MCF 10A (cell line): ENCODE data around the gene TMEM134. TPM values are rescaled to one million over a fixed set of nuclear protein-coding genes. Genes with fewer than 3 reads are reported as not detected.
"Not testable (repeated sequence)": the region's sequence is repeated elsewhere in the genome, so short reads cannot be mapped to it uniquely, and the experiment has no call there.

Experiments used
- BruUV-seq: library from RNA; stranded (reverse); fragments of 400-500 nt; replicated peaks from 2 replicates; lab custom pipeline; 2021; lab: Mats Ljungman, UMichigan
- CTCF ChIA-PET: fragments of 300-600 bp; sonication (Branson Sonifier 250); formaldehyde crosslinking; extraction: SDS; loops from one replicate; lab custom pipeline; 2021; ENCODE audit warnings: antibody characterized with exemption, inconsistent platforms; lab: Yijun Ruan, JAX
- POLR2A ChIA-PET: fragments of 300-600, 350-650 bp; sonication (Branson Sonifier 250); formaldehyde crosslinking; extraction: SDS; loops from one replicate; lab custom pipeline; 2020; ENCODE audit warnings: antibody characterized with exemption, inconsistent platforms; lab: Yijun Ruan, JAX
- DNase-seq: peaks from one replicate; pipeline ENCODE4 v3.0.0-alpha.2; 2018; ENCODE audit not compliant: unreplicated experiment
- H3K27ac Mint-ChIP-seq: one replicate; pipeline ENCODE4 v1.8.0; 2022; ENCODE audit warnings: mild to moderate bottlenecking, low read depth, mixed read lengths; ENCODE audit not compliant: unreplicated experiment
- H3K27me3 Mint-ChIP-seq: one replicate; pipeline ENCODE4 v1.8.0; 2022; ENCODE audit warnings: mixed read lengths; ENCODE audit not compliant: insufficient read depth, unreplicated experiment
- H3K36me3 Mint-ChIP-seq: one replicate; pipeline ENCODE4 v1.8.0; 2022; ENCODE audit warnings: mild to moderate bottlenecking, moderate library complexity, mixed read lengths; ENCODE audit not compliant: insufficient read depth, unreplicated experiment
- H3K4me1 Mint-ChIP-seq: one replicate; pipeline ENCODE4 v1.8.0; 2022; ENCODE audit warnings: mixed read lengths; ENCODE audit not compliant: insufficient read depth, unreplicated experiment
- H3K4me3 Mint-ChIP-seq: one replicate; pipeline ENCODE4 v1.8.0; 2022; ENCODE audit warnings: mild to moderate bottlenecking, moderate library complexity, mixed read lengths; ENCODE audit not compliant: unreplicated experiment
- H3K9me3 Mint-ChIP-seq: one replicate; pipeline ENCODE4 v1.8.0; 2022; ENCODE audit warnings: mixed read lengths; ENCODE audit not compliant: unreplicated experiment
- intact Hi-C: fragments of 100-400 bp; cut with micrococcal nuclease; formaldehyde crosslinking; loops from 2 replicates; pipeline ENCODE4 v1.14.1; 2022
- total RNA-seq: library from RNA; stranded (reverse); gene quantifications from 2 replicates; pipeline ENCODE4 v1.2.3, GENCODE V29; 2022
- TF ChIP-seq, protein P1 (sequence below): fragments of 200-600 bp; IDR thresholded peaks from one replicate; pipeline ENCODE4 v1.8.0; 2022; ENCODE audit warnings: antibody characterized with exemption, mild to moderate bottlenecking; ENCODE audit not compliant: unreplicated experiment

Gene TMEM134
- total RNA-seq, 1 experiment from 2014 or later: 49.7 TPM

DNA sequence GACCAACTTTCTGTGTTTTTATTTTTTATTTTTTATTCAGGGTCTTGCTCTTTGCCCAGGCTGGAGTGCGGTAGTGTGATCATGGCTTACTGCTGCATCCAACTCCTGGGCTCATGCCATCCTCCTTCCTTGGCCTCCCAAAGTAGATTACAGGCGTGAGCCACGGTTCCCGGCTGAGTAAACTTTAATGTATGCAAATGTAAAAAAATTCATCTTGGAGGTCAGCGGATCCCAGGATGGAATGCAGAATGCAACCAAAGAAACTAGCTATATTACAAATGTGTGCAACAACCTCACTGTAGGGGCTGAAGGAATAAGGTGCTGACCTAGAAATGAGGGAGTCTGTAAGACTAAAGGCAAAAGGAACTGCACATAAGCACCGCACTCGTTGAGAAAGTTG, 45.1 kb upstream of the TMEM134 start:
- Mint-ChIP-seq H3K27me3 (peaks cover 12% of the 10 kb centered on the region), H3K9me3 (no peaks in the 10 kb centered on the region), H3K4me1 (peaks cover 3% of the 10 kb centered on the region), H3K4me3 (no peak overlapping the region), H3K36me3 (no peaks in the 10 kb centered on the region), H3K27ac (no peak overlapping the region)
- ChIA-PET CTCF (interaction anchor here (0.7 kb wide), 1 partner anchor 204 kb away, joined by 4 read pairs; no protein-coding TSS in a partner anchor), POLR2A (no interaction called here)
- intact Hi-C loops: no loop called here
- TF ChIP-seq, protein P1, sequence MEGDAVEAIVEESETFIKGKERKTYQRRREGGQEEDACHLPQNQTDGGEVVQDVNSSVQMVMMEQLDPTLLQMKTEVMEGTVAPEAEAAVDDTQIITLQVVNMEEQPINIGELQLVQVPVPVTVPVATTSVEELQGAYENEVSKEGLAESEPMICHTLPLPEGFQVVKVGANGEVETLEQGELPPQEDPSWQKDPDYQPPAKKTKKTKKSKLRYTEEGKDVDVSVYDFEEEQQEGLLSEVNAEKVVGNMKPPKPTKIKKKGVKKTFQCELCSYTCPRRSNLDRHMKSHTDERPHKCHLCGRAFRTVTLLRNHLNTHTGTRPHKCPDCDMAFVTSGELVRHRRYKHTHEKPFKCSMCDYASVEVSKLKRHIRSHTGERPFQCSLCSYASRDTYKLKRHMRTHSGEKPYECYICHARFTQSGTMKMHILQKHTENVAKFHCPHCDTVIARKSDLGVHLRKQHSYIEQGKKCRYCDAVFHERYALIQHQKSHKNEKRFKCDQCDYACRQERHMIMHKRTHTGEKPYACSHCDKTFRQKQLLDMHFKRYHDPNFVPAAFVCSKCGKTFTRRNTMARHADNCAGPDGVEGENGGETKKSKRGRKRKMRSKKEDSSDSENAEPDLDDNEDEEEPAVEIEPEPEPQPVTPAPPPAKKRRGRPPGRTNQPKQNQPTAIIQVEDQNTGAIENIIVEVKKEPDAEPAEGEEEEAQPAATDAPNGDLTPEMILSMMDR: no peak
- no peak for DNase-seq
- no TSS peak for BruUV-seq

DNA sequence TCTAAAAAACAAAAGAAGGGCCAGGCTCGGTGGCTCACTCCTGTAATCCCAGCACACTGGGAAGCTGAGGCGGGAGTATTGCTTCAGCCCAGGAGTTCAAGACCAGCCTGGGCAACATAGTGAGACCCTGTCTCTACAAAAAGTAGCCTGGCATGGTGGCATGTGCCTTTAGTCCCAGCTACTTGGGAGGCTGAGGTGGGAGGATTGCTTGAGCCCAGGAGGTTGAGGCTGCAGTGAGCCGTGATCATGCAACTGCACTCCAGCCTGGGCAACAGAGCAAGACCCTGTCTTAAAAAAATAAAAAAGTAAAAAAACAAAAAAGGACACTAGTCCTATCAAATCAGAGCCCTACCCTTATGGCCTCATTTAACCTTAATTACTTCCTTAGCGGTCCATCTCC, 42.5 kb upstream of the TMEM134 start:
- CTCF ChIA-PET, H3K4me3 Mint-ChIP-seq, H3K4me1 Mint-ChIP-seq, H3K9me3 Mint-ChIP-seq, intact Hi-C loops, H3K36me3 Mint-ChIP-seq, H3K27ac Mint-ChIP-seq, DNase-seq, BruUV-seq: not testable (repeated sequence)
- H3K27me3 Mint-ChIP-seq: peaks cover 12% of the 10 kb centered on the region
- POLR2A ChIA-PET: interaction anchor here (0.8 kb wide), 1 partner anchor 72 kb away, joined by 8 read pairs; the partner anchor contains the start of gene GSTP1

DNA sequence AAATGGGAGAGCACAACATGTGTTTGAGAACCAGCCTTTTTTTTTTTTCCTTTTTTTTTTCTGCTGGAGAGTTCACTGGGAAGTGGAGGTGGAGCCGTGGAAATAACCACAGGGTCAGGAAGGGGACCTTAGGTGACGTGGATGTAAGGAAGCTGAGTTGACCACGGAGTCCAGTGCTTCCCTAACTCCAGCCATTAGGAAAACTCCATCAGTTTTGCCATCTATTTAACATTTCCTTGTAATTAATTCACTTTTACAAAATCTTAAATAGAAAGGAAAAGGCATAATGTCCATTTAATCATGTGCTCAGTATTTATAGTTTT, 40.9 kb upstream of the TMEM134 start:
- peaks cover 20% of the 10 kb centered on the region for H3K4me1 Mint-ChIP-seq
- POLR2A ChIA-PET: no interaction called here
- TF ChIP-seq, protein P1: no peak
- no peak overlapping the region for H3K27ac Mint-ChIP-seq
- CTCF ChIA-PET: no interaction called here
- peaks cover 6% of the 10 kb centered on the region for H3K36me3 Mint-ChIP-seq
- intact Hi-C loops: no loop called here
- peaks cover 12% of the 10 kb centered on the region for H3K27me3 Mint-ChIP-seq
- BruUV-seq: no TSS peak
- no peak for DNase-seq
- no peaks in the 10 kb centered on the region for H3K9me3 Mint-ChIP-seq
- H3K4me3 Mint-ChIP-seq: no peak overlapping the region

- Mint-ChIP-seq H3K27me3 (no peaks in the 10 kb centered on the region), H3K4me1 (peaks cover 20% of the 10 kb centered on the region), H3K4me3 (peak overlapping the region; percentile 92), H3K9me3 (no peaks in the 10 kb centered on the region), H3K36me3 (peaks cover 6% of the 10 kb centered on the region), H3K27ac (peak overlapping the region; percentile 89)
- DNase-seq: peak; percentile 95
- TSS peak; percentile 65 for BruUV-seq
- CTCF ChIA-PET: interaction anchor here (1.2 to 1.4 kb wide), 2 partner anchors 43 to 138 kb away, joined by 3 to 5 read pairs; no protein-coding TSS in a partner anchor
- POLR2A ChIA-PET: interaction anchor here (0.6 to 1.9 kb wide), 4 partner anchors 10 to 107 kb away, joined by 3 to 8 read pairs (median 6); partner anchors contain the start of genes GSTP1 and PPP1CA
- intact Hi-C loops: loop anchor here (1.0 to 5.0 kb wide), 2 partner anchors 74 to 80 kb away; partner anchors contain the start of genes GSTP1 and RPS6KB2
- TF ChIP-seq, protein P1: no peak
Observed at GRCh38 chr11:67508486-67509121, 39.6 kb upstream of the TMEM134 start.
